Neural progenitor cell (in vitro differentiated cells): Measurements from ENCODE around the gene FOSB. TPM values are rescaled to one million over a fixed set of nuclear protein-coding genes. Genes with fewer than 3 reads are reported as not detected.

ENCODE experiments used
- DNase-seq: peaks from one replicate; pipeline ENCODE4 v3.0.0-alpha.2; 2016; ENCODE audit warnings: low spot score
- H2AFZ ChIP-seq: fragments of 200-600 bp; sonication (generic); replicated peaks from 2 replicates; pipeline ENCODE4 v1.6.1; 2016; ENCODE audit warnings: antibody characterized with exemption
- H3F3A ChIP-seq: fragments of 200-600 bp; sonication (generic); 2 replicates; pipeline ENCODE4 v1.6.1; 2016; ENCODE audit warnings: antibody characterized with exemption, low read depth
- H3K27ac ChIP-seq: fragments of 200-600 bp; sonication (generic); 2 replicates; pipeline ENCODE4 v1.5.1; 2016; ENCODE audit warnings: mild to moderate bottlenecking
- H3K27me3 ChIP-seq: fragments of 200-600 bp; sonication (generic); 2 replicates; pipeline ENCODE4 v1.6.1; 2016; ENCODE audit warnings: mild to moderate bottlenecking, moderate library complexity
- H3K36me3 ChIP-seq: fragments of 200-600 bp; sonication (generic); 2 replicates; pipeline ENCODE4 v1.5.1; 2016
- H3K4me1 ChIP-seq: fragments of 200-600 bp; sonication (generic); 2 replicates; pipeline ENCODE4 v1.6.1; 2016; ENCODE audit warnings: mixed run types
- H3K4me2 ChIP-seq: fragments of 200-600 bp; sonication (generic); 2 replicates; pipeline ENCODE4 v1.6.1; 2016
- H3K4me3 ChIP-seq: fragments of 200-600 bp; sonication (generic); 2 replicates; pipeline ENCODE4 v1.5.1; 2016
- H3K79me2 ChIP-seq: fragments of 200-600 bp; sonication (generic); 2 replicates; pipeline ENCODE4 v1.6.1; 2016; ENCODE audit warnings: low read depth
- H3K9ac ChIP-seq: fragments of 200-600 bp; sonication (generic); 2 replicates; pipeline ENCODE4 v1.6.1; 2016
- H3K9me3 ChIP-seq: fragments of 200-600 bp; sonication (generic); 2 replicates; pipeline ENCODE4 v1.5.1; 2016; ENCODE audit warnings: low read depth
- H4K20me1 ChIP-seq: fragments of 200-600 bp; sonication (generic); 2 replicates; pipeline ENCODE4 v1.6.1; 2016; ENCODE audit warnings: low read depth
- H3K27ac Mint-ChIP-seq: 3 replicates; pipeline ENCODE4 v1.8.0; 2021; ENCODE audit warnings: mixed read lengths
- H3K27me3 Mint-ChIP-seq: 2 replicates; pipeline ENCODE4 v1.8.0; 2022; ENCODE audit warnings: low read depth, mild to moderate bottlenecking, inconsistent platforms, moderate library complexity, mixed read lengths; ENCODE audit not compliant: insufficient read depth
- H3K36me3 Mint-ChIP-seq: 3 replicates; pipeline ENCODE4 v1.8.0; 2021; ENCODE audit warnings: mixed read lengths
- H3K4me1 Mint-ChIP-seq: 3 replicates; pipeline ENCODE4 v1.8.0; 2021; ENCODE audit warnings: mixed read lengths
- H3K4me3 Mint-ChIP-seq: 3 replicates; pipeline ENCODE4 v1.8.0; 2021; ENCODE audit warnings: mild to moderate bottlenecking, moderate library complexity, mixed read lengths
- H3K9me3 Mint-ChIP-seq: 3 replicates; pipeline ENCODE4 v1.8.0; 2020; ENCODE audit warnings: mixed read lengths
- EZH2 ChIP-seq: fragments of 200-600 bp; sonication (generic); IDR thresholded peaks from 2 replicates; pipeline ENCODE4 v1.6.1; 2017; ENCODE audit warnings: antibody characterized with exemption, mild to moderate bottlenecking, moderate library complexity
- EZH2phosphoT487 ChIP-seq: fragments of 200-600 bp; sonication (generic); IDR thresholded peaks from 2 replicates; pipeline ENCODE4 v1.6.1; 2017; ENCODE audit warnings: antibody characterized with exemption
- total RNA-seq: library from RNA; depleted of rRNA; stranded (reverse); fragments of >200 nt; gene quantifications from 2 replicates; pipeline ENCODE4 v1.2.3, GENCODE V29; 2015; ENCODE audit warnings: low replicate concordance
- TF ChIP-seq, protein P1 (sequence below): fragments of 200-600 bp; sonication (generic); IDR thresholded peaks from 2 replicates; pipeline ENCODE4 v1.5.1; 2017; ENCODE audit warnings: antibody characterized with exemption, mild to moderate bottlenecking

FOSB gene
- total RNA-seq, 1 donor from 2014 or later, result 2.3 TPM

DNA sequence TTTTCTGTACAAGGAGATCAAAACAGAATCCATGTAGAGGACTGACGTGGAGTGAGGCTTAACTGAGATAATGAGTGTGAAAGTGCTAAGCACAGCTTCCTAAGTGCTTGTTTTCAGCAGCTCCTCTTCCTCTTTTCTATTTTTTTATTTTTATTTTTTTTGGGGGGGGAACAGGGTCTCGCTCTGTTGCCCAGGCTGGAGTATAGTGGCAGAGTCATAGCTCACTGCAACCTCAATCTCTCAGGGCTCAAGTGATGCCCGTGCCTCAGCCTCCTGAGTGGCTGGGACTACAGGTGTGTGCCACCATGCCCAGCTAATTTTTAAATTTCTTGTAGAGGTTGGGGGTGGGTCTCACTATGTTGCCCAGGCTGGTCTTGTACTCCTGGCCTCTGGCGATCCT lies 5.6 kb upstream of the FOSB start:
- Mint-ChIP-seq H3K4me1 (peaks cover 12% of the 10 kb centered on the region), H3K27me3 (peaks cover 10% of the 10 kb centered on the region), H3K4me3 (no peak overlapping the region), H3K27ac (no peak overlapping the region), H3K9me3 (no peaks in the 10 kb centered on the region), H3K36me3 (no peaks in the 10 kb centered on the region)
- no peaks in the 10 kb centered on the region for H3K9me3 ChIP-seq
- no peak overlapping the region for H3K4me3 ChIP-seq
- H3K27ac ChIP-seq, result no peak overlapping the region
- H2AFZ ChIP-seq, result no peak overlapping the region
- no peaks in the 10 kb centered on the region for H3K36me3 ChIP-seq
- no peaks in the 10 kb centered on the region for H3K79me2 ChIP-seq
- no peak overlapping the region for H3K4me2 ChIP-seq
- no peak for TF ChIP-seq EZH2phosphoT487
- peaks cover 14% of the 10 kb centered on the region for H3K27me3 ChIP-seq
- H3K9ac ChIP-seq, result no peak overlapping the region
- no peak for DNase-seq
- peaks cover 6% of the 10 kb centered on the region for H3F3A ChIP-seq
- no peaks in the 10 kb centered on the region for H3K4me1 ChIP-seq
- H4K20me1 ChIP-seq, result no peaks in the 10 kb centered on the region

DNA sequence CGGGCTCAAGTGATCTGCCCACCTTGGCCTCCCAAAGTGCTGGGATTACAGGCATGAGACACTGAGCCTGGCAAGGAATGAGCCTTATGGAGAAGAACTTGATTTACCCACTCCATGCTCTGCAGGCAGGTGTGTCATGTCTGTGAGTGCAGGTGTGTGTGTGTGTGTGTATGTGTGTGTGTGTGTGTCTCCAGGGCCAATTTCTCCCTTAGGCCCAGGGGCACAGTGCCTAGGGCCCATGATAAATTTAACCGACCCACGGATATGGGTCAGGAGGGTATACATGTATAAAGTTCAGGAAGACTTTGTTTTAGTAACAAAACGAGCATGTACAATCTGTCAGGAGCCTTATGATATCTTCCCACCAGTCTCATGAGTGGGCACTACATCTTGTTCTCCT lies 4.6 kb upstream of the FOSB start:
- Histone ChIP-seq H3K27me3 (peaks cover 18% of the 10 kb centered on the region), H3K4me1 (peaks cover 3% of the 10 kb centered on the region), H3K9me3 (no peaks in the 10 kb centered on the region), H2AFZ (no peak overlapping the region), H3K9ac (no peak overlapping the region), H3K4me3 (no peak overlapping the region), H3K79me2 (no peaks in the 10 kb centered on the region), H3K4me2 (no peak overlapping the region), H3K36me3 (no peaks in the 10 kb centered on the region), H3K27ac (no peak overlapping the region), H4K20me1 (peaks cover 4% of the 10 kb centered on the region), H3F3A (peaks cover 9% of the 10 kb centered on the region)
- peak overlapping the region; percentile 22 for H3K27ac Mint-ChIP-seq
- H3K9me3 Mint-ChIP-seq, result no peaks in the 10 kb centered on the region
- H3K27me3 Mint-ChIP-seq, result peaks cover 14% of the 10 kb centered on the region
- H3K4me3 Mint-ChIP-seq, result peak overlapping the region; percentile 61
- peaks cover 16% of the 10 kb centered on the region for H3K4me1 Mint-ChIP-seq
- DNase-seq, result no peak
- no peak for TF ChIP-seq EZH2
- no peak for TF ChIP-seq EZH2phosphoT487
- TF ChIP-seq, protein P1, sequence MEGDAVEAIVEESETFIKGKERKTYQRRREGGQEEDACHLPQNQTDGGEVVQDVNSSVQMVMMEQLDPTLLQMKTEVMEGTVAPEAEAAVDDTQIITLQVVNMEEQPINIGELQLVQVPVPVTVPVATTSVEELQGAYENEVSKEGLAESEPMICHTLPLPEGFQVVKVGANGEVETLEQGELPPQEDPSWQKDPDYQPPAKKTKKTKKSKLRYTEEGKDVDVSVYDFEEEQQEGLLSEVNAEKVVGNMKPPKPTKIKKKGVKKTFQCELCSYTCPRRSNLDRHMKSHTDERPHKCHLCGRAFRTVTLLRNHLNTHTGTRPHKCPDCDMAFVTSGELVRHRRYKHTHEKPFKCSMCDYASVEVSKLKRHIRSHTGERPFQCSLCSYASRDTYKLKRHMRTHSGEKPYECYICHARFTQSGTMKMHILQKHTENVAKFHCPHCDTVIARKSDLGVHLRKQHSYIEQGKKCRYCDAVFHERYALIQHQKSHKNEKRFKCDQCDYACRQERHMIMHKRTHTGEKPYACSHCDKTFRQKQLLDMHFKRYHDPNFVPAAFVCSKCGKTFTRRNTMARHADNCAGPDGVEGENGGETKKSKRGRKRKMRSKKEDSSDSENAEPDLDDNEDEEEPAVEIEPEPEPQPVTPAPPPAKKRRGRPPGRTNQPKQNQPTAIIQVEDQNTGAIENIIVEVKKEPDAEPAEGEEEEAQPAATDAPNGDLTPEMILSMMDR, result no peak
- H3K36me3 Mint-ChIP-seq, result no peaks in the 10 kb centered on the region

DNA sequence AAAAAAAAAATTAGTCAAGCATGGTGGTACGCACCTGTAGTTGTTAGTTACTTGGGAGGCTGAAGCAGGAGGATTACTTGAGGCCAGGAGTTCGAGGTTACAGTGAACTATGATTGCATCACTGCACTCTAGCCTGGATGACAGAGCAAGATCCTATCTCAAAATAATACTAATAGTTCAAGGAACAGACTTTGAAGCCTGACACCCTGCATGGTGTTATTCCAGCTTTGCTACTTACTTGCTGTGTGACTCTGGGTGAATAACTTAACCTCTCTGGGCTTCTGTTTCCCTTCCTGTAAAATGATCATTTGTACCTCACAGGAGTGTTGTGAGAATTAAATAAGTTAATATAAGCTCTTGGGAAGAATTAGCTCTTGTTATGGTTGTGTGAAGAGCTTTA lies 3.5 kb upstream of the FOSB start:
- Histone ChIP-seq H3F3A (peaks cover 17% of the 10 kb centered on the region), H3K79me2 (no peaks in the 10 kb centered on the region), H3K36me3 (no peaks in the 10 kb centered on the region), H3K4me1 (peaks cover 3% of the 10 kb centered on the region), H3K9me3 (no peaks in the 10 kb centered on the region), H2AFZ (no peak overlapping the region), H4K20me1 (peaks cover 8% of the 10 kb centered on the region), H3K9ac (no peak overlapping the region), H3K27me3 (peaks cover 21% of the 10 kb centered on the region), H3K27ac (no peak overlapping the region), H3K4me3 (no peak overlapping the region), H3K4me2 (no peak overlapping the region)
- TF ChIP-seq EZH2 (no peak), EZH2phosphoT487 (no peak)
- TF ChIP-seq, protein P1, result no peak
- no peak for DNase-seq
- H3K27me3 Mint-ChIP-seq, result peaks cover 14% of the 10 kb centered on the region
- no peak overlapping the region for H3K4me3 Mint-ChIP-seq
- H3K27ac Mint-ChIP-seq, result no peak overlapping the region
- H3K9me3 Mint-ChIP-seq, result no peaks in the 10 kb centered on the region
- H3K36me3 Mint-ChIP-seq, result no peaks in the 10 kb centered on the region
- peaks cover 20% of the 10 kb centered on the region for H3K4me1 Mint-ChIP-seq

DNA sequence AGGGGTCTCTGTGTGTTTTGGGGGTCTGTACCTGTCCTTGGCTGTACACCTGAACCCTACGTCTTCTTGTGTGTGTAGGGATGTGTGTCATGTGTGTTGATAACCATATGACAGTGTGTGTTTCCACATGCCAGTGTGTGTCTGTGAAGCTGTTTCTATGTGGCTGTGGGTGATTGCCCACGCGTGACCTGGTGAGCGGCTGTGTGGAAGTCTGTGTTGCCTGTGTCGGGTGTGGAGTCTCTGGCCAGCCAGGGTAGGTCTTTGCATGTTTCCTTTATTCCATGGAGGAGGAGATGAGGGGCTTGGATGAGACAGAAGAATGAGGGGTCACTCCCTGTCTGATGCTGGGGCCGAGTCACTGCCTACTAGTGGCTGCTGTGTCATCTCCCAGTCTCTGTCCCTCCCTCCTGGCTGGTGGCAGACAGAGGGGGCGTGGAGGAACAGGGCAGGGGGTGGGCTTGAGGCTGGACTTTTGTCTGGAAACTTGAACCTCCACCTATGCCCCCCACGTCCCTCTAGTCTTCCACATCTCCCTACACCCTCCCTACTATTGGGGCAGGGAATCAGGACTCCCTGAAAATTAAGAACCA lies 2.8 kb upstream of the FOSB start:
- no peaks in the 10 kb centered on the region for H3K79me2 ChIP-seq
- no peak overlapping the region for H3K27ac ChIP-seq
- peaks cover 11% of the 10 kb centered on the region for H3K27me3 Mint-ChIP-seq
- H3K4me2 ChIP-seq, result no peak overlapping the region
- H3K36me3 Mint-ChIP-seq, result no peaks in the 10 kb centered on the region
- no peak for TF ChIP-seq EZH2
- TF ChIP-seq, protein P1, result no peak
- no peak for TF ChIP-seq EZH2phosphoT487
- no peak overlapping the region for H3K4me3 ChIP-seq
- H3K4me1 ChIP-seq, result peaks cover 3% of the 10 kb centered on the region
- no peaks in the 10 kb centered on the region for H3K9me3 ChIP-seq
- H3K9ac ChIP-seq, result no peak overlapping the region
- peaks cover 8% of the 10 kb centered on the region for H4K20me1 ChIP-seq
- no peaks in the 10 kb centered on the region for H3K36me3 ChIP-seq
- no peaks in the 10 kb centered on the region for H3K9me3 Mint-ChIP-seq
- H2AFZ ChIP-seq, result no peak overlapping the region
- H3K4me1 Mint-ChIP-seq, result peaks cover 25% of the 10 kb centered on the region
- peak; percentile 32 for DNase-seq
- H3K4me3 Mint-ChIP-seq, result peak overlapping the region; percentile 43
- peaks cover 21% of the 10 kb centered on the region for H3K27me3 ChIP-seq
- H3F3A ChIP-seq, result peaks cover 21% of the 10 kb centered on the region
- no peak overlapping the region for H3K27ac Mint-ChIP-seq
